Spleen (tissue), 7 donors: Measurements from ENCODE around the gene HMGXB3.

ENCODE experiments used
- CTCF ChIP-seq, 11 experiments: fragments of 200-600 bp in 7 of 11; fragments of 450-650 bp in 4 of 11; sonication (generic) in 4 of 11; IDR thresholded peaks in 8 of 11; conservative IDR thresholded peaks in 3 of 11; 1 replicate in 7 of 11; 2 replicates in 4 of 11; pipeline versions ENCODE4 v1.4.0 to v1.8.0; 2016 to 2021; ENCODE audit warnings: antibody characterized with exemption in 11 of 11, inconsistent platforms in 4 of 11, mild to moderate bottlenecking in 1 of 11
- POLR2A ChIP-seq, 3 donors: fragments of 450-650 bp; IDR thresholded peaks; one replicate each; pipeline ENCODE4 v1.5.1; 2017; ENCODE audit warnings: antibody characterized with exemption in 3 of 3, mild to moderate bottlenecking in 1 of 3
- donor health status: DM: no; HTN: no; CAD: no; lungs with moderate emphysema.
- donor health status: DM: no; HTN: no; CAD: no.
- donor health status: DM: no; HTN: no; CAD: no.

- no peak for TF ChIP-seq CTCF (IDR thresholded peaks at IDR 0.05 in 8 of 11, conservative IDR thresholded peaks at IDR 0.05 in 3 of 11)
- no peak for TF ChIP-seq POLR2A (IDR thresholded peaks at IDR 0.05)
Measured at GRCh38 chr5:150026682-150027172, 26.2 kb downstream of the HMGXB3 start.
